Measurements from ENCODE around the gene ANKZF1.
"Not testable (repeated sequence)": the region's sequence is repeated elsewhere in the genome, so short reads cannot be mapped to it uniquely, and the experiment has no call there.

The ANKZF1 gene

DNA sequence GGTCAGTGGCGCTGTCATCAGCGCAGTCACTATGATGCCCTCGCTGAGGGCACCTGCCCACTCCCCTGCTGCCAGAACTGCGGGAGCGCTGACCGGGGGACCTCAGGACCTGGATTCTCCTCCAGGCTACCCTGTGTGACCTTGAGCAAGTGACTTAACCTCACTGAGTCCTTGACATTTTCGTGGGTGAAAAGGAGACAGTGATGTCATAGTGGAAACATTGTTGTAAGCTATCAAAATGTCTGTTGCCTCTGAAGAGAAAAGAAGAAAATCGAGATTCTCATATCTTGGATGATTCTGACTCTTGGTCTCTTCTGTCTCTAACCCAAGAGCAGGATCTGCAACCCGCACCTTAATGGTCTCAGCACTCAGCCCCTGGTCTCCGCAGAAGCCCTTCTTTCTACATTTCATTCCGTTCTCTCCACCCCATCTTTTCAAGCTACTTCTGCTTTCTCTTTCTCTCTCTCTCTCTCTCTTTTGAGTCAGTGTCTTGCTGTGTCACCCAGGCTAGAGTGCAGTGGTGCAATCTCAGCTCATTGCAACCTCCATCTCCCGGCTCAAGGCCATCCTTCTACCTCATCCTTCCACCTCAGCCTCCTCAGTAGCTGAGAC, 25.1 kb downstream of the ANKZF1 start:
- no peak for FAIRE-seq

GRCh38 chr2:219258942-219259341, 29.3 kb downstream of the ANKZF1 start:
- FAIRE-seq, result not testable (repeated sequence)

DNA sequence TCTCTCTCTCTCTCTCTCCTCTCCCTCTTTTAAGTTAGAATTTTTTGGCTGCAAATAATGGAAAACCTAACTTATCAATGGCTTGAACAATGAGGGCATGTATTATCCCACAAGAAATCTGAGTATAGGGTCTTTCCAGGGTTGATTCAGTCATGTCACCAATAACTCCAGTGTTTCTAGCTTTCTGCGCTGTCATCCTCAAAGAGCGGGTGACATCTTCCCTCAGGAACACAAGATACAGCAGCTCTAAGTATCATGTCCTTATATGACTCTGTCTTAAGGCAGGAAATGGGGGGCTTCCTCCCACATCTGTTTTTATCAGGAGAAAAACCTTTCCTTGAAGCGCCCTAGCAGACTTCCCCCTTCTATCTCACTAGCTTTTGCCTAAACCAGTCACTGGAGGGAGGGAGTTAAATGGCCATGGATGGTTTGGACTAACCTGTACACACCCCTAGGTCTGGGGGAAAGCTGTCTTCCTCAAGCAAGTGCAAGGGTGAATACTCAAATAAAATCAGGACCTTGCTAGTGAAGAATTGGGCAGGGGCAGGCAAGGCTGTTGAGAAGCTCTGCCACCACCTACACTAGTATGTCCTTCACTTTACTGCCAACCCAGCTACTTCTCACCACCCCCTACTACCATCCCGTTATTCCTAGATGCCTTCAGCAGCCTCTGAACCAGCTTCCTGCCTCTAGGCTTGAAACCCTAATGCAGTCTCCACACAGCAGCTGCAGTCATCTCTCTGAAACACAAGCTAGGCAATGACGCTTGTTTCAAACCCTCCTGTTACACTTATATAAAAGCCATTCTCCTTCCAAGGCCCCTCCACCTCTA, 31.6 kb downstream of the ANKZF1 start:
- FAIRE-seq, result no peak

DNA sequence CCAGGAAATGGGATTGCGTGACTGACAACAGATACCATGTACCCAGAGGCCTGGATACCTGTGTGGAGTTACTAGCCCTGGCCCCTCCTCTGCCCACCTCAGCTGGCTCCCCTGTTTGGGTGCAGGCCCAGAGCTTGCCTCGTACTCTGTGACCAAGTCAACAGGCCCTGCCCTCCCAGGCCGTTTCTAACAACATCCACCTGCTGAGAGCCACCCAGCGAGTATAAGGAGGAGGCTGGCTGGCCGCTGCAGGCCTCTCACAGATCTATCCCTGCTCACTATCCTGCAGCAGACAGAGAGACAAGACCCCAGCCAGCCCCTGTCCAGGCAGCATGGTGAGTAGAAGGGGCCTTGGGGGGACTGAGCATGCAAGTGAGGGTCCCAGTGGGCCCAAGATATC, 36.6 kb downstream of the ANKZF1 start:
- no peak for FAIRE-seq

DNA sequence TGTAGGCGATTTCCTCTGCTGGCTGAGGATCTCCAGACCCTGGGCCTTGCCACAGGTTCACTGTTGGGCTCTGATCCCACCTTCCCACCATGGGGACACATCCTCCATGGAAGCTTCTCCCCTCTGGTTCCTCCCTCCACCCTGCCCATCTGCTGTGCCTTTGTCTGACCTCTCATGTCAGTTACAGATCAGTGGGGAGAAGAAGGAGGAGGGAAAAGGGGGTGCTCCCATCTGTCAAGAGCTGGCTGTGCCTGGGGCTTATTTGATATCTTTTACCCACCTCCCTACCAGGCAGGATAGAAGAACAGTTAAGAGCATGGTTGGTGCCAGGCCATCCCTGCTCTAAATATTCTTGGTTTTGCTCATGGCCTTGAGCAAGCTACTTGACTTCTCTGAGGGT, 37.3 kb downstream of the ANKZF1 start:
- no peak for FAIRE-seq

- no peak for FAIRE-seq
Measured at GRCh38 chr2:219268294-219268693, 38.7 kb downstream of the ANKZF1 start.

GRCh38 chr2:219269362-219270054, 39.9 kb downstream of the ANKZF1 start:
- FAIRE-seq, result peak; percentile 55

- no peak for FAIRE-seq
Measured at GRCh38 chr2:219270055-219270372, 40.4 kb downstream of the ANKZF1 start.

DNA sequence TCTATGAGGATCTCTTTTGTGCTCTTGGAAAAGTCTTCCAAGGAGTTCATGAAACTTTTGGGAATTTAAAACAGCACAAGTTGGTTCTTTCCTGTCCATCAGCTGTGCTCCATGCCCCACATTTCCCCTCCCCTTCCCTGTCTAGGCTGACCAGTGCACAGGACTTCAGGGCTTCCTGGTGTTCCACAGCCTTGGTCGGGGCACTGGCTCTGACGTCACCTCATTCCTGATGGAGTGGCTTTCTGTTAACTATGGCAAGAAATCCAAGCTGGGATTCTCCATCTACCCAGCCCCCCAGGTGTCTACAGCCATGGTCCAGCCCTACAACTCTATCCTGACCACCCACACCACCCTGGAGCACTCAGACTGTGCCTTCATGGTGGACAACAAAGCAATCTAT, 41.4 kb downstream of the ANKZF1 start:
- no peak for FAIRE-seq

- FAIRE-seq, result no peak
Measured at GRCh38 chr2:219272356-219272755, 42.8 kb downstream of the ANKZF1 start.

DNA sequence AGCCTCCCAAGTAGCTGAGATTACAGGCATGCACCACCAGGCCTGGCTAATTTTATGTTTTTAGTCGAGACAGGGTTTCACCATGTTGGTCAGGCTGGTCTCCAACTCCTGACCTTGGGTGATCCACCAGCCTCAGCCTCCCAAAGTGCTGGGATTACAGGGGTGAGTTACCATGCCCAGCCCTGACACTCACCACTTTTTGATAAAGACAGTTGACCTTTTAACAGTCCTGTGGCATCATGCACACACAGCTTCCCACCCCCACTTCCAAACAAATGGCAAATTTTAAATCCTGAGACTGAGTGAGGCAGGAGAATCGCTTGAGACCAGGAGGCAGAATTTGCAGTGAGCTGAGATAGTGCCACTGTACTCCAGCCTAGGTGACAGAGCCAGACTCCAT, 43.4 kb downstream of the ANKZF1 start:
- FAIRE-seq, result no peak

DNA sequence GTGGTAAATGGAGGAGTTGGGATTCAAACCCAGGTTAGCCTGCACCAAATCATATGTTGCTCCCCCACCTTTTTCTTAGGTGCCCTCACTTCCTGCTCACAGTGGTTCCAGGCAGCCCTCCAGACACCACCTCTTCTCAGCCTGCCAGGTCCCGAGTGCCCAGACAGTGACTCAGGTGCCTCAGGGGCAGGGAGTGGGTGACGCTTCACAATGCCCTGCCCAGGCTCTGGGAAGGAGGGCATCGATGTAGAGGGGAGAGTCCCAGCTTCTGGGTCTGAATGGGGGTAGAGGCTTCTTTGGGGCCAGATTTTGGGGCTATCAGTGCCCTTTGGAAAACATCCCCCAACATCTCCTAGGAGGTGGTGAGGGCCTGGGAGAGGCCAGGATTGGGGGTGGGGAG, 44.3 kb downstream of the ANKZF1 start:
- no peak for FAIRE-seq

DNA sequence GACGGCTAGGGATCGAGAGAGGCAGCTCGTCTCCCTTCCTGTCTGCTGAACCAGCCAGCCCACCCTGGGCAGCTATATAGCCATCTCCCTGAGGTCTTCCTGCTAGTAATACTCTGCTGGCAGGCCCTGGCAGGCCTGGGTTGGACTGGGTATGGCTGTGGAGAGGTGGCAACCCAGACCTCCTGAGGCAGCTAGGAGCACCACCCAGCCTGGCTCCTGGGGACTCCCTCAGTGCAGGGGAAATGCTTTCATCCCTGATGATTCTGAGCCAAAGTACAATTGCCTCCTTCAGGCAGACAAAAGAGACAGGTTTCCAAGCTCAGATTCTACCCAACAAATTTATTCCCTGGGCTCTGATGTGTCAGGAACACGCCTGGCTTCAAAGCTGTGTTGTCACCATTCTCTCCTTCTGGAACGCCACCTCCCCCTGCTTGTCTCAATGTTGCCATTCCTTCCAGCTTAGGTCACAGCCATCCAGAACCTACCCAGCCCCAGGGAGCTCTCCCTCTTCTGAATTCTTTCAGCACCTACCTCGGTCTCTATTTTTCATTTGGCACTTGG, 44.8 kb downstream of the ANKZF1 start:
- FAIRE-seq, result no peak

DNA sequence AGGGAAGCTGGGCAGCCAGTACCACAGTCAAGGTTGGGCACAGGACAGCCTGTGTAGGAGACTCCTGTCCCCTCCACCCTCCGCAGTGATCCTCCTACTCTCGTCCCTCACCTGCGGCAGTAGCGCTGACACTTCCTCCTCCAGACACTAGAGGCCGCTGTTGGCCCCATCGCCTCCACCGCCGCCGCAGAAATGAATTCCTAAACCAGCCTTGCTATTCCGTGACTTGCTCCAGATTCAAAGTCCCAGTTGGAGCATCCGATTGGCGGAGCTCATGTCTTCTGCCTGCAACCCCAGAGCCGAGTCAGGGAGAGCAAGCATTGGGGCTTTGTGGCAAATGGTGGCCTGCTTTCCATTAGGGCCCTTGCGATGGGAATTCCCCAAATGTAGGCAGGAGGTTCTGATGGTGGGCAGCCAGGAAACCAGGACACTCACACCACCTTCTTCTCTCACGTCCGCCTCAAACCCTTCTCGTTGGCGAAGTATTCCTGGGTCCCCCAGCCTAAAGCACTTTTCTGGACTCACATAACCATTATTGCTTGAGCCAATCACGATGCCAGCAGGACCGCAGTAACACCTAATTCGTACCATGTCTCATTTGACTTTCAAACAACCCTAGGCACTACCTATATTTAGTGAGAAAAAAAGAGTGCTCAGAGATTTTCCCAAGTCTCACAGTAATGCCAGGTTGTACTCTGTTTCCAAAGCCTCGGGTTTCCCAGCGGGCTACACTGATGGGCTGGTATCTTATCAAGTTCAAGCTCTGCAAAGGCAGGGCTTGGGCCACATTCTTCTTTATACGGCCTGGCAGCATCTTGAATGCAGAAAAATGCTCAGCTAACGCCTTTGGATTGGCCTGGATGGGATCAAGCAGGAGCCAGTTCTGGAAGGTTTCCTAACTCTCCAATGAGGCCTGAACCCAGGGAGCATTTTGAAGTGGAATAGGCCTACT, 48.4 kb downstream of the ANKZF1 start:
- FAIRE-seq, result no peak

DNA sequence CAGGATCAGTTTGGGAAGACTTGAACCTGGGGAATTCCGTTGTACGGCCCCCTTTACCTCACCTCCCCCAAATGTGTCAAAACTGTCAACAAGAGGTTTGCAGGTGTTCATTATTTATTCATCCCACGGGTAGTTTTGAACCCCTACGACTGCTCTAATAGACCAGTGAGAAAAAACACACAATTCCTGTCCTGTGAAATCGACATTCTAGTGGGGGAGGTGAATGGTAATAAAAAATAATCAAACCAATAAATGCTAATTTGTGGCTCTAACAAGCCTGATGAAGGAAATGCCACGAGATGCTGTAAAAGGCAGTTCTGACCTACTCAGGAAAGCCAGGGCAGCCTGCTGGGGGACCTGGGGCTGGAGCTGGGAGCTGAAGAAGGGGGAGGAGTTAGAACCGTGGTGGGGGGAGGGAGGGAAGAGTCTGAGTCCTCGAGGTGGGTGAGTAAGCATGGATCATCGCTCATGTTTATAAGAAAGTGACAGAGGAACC, 49.1 kb downstream of the ANKZF1 start:
- FAIRE-seq, result no peak

DNA sequence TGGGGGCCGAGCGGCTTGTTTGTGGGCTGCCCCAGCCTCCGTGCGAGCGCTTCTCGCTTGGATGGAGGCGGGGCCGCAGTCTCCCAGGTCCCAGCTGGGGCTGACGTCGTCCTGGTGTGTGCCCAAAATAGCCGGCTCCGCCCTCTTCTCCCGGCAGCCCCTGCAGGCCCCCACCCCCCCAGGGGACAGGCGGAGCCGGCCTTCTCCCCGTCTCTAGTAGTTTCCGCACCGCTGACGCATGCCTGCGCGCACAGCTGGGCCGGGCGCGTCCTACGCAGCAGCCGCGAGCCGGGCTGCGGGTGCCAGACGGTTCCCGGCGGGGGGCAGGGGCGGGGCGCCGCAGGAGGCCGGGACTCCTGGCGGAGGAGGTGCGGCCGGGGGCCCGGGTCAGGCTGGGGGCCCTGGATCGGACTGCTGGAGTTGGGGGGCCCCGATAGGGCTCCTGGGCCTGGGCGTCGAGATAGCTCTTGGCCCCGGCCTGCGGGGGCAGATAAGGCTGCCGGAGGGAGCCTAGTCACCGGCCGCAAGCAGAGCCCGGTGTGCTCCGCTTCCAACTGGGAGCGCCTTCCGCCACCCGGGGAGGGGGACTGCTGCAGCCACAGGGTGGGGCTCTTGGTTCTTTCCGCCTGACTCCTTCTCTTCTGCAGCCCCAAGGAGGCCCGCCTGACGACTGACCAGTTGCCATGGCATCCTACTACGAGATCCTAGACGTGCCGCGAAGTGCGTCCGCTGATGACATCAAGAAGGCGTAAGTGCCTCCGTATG, 49.7 kb downstream of the ANKZF1 start, which contains the start of gene DNAJB2:
Gene DNAJB2, plus strand, starts transcription at position 216 of the 765 bp plus-strand sequence. Its CDS starts 468 bp downstream, at position 684.
- peak; percentile 49 for FAIRE-seq

GRCh38 chr2:219279916-219280516, 50.4 kb downstream of the ANKZF1 start:
- FAIRE-seq, result no peak

DNA sequence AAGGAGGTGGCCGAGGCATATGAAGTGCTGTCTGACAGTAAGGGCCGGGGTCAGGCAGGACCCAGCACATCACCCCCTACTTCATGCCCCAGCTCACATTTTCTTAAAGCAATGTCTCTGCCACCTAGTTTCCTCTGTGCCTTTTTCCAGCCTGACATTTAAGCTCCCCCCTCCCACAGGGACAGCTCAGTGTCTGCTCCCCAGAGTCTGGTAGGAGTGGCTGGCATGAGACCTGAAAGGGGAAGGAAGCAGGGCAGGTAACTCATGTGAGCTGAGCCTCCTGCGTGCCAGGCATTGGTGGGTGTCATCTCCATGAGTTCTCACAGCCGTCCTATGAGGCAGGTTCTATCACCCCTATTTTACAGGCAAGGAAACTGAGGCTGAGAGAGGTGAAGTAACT, 51.0 kb downstream of the ANKZF1 start:
- FAIRE-seq, result no peak

- FAIRE-seq, result no peak
Measured at GRCh38 chr2:219281588-219281987, 52.0 kb downstream of the ANKZF1 start.

DNA sequence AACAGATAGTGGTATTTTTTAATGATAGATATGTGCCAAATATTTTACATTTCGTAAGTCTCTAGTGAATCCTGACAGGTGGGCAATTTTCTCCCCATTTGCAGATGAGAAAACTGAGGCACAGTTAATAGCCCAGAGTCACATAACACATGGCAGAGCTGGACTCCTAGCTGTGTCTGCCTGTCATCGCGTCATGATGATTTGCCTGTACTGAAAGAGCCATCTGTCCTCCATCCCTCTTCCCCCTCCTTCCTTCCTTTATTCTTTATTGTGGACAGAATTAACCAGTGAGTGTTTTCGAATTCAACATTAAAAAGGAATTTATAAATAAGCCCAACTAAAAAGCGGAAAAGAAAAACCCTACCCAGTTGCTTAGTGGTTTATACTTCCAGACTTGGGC, 52.8 kb downstream of the ANKZF1 start:
- FAIRE-seq, result no peak

DNA sequence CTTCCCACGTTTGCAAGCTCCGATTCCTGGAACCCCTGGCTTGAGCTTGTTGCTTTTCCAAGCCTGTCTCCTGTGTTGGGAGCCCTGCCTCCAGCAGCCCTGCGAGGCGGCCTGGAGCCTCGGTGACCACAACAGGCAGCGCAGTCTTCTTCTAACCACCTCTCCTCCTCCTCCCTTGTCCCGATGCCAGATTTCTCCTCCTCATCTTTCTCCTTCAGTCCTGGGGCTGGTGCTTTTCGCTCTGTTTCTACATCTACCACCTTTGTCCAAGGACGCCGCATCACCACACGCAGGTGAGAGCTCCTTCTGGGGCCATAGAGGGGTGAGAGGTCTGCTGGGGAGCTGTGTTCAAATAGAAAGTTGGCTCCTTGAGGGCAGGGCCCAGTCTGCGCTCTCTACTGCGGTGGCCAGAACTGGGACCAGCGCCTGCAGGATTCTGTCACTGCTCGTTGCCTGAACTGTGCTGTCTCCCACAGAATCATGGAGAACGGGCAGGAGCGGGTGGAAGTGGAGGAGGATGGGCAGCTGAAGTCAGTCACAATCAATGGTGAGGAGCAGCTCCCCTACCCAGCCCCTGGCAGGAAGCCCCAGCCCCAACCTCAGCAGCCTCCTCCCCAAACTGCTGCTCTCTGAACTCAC, 53.5 kb downstream of the ANKZF1 start:
- no peak for FAIRE-seq

Data from islet of Langerhans (tissue), 1 donor.